CD14-positive monocyte (primary cell): ENCODE data around the gene OXCT2. TPM values are rescaled to one million over a fixed set of nuclear protein-coding genes. Genes with fewer than 3 reads are reported as not detected.
A peak's percentile ranks its signal among the peaks of the same experiment; 100 is the strongest.

ENCODE experiments used
- DNase-seq, 3 donors: peaks; one replicate each; pipeline ENCODE4 v3.0.0-alpha.2; 2011 to 2022
- H2AFZ ChIP-seq: 2 replicates; pipeline ENCODE4 v1.6.0; 2012; ENCODE audit warnings: mild to moderate bottlenecking, low read depth, low read length, inconsistent platforms; ENCODE audit not compliant: insufficient read depth, poor library complexity, severe bottlenecking
- H3K27ac ChIP-seq, 2 donors: 1 replicate in 1 of 2; 2 replicates in 1 of 2; pipeline ENCODE4 v1.5.1; 2012 to 2013; ENCODE audit warnings: low read length in 2 of 2, control low read depth in 1 of 2, inconsistent platforms in 1 of 2, low read depth in 1 of 2, mild to moderate bottlenecking in 1 of 2
- H3K27me3 ChIP-seq, 2 donors: one replicate each; pipeline versions ENCODE4 v1.6.0 to v1.6.1; 2011 to 2013; ENCODE audit warnings: low read length in 2 of 2; ENCODE audit not compliant: control insufficient read depth in 2 of 2, insufficient read depth in 2 of 2
- H3K36me3 ChIP-seq, 2 donors: replicated peaks in 1 of 2; 1 replicate in 1 of 2; 2 replicates in 1 of 2; pipeline versions ENCODE4 v1.5.1 to v1.6.1; 2012 to 2013; ENCODE audit warnings: low read length in 2 of 2, control low read depth in 1 of 2, inconsistent platforms in 1 of 2, mild to moderate bottlenecking in 1 of 2; ENCODE audit not compliant: insufficient read depth in 2 of 2, control insufficient read depth in 1 of 2
- H3K4me1 ChIP-seq, 2 donors: 1 replicate in 1 of 2; 2 replicates in 1 of 2; pipeline versions ENCODE4 v1.5.1 to v1.6.1; 2012 to 2013; ENCODE audit warnings: low read length in 2 of 2, control low read depth in 1 of 2, inconsistent platforms in 1 of 2, mild to moderate bottlenecking in 1 of 2, moderate library complexity in 1 of 2; ENCODE audit not compliant: insufficient read depth in 2 of 2, control insufficient read depth in 1 of 2
- H3K4me2 ChIP-seq: replicated peaks from 2 replicates; pipeline ENCODE3; 2012; ENCODE audit warnings: low read length, moderate library complexity, mild to moderate bottlenecking; ENCODE audit not compliant: poor library complexity, severe bottlenecking; ENCODE audit errors: extremely low read depth
- H3K4me3 ChIP-seq, 3 experiments: fragments of 200-600 bp in 1 of 3; sonication (generic) in 1 of 3; replicated peaks in 1 of 3; 1 replicate in 2 of 3; 2 replicates in 1 of 3; pipeline ENCODE4 v1.5.1; 2011 to 2013; ENCODE audit warnings: low read length in 3 of 3, mild to moderate bottlenecking in 3 of 3, control low read depth in 2 of 3, low read depth in 2 of 3, inconsistent platforms in 1 of 3, moderate library complexity in 1 of 3
- H3K79me2 ChIP-seq: 2 replicates; pipeline ENCODE4 v1.6.0; 2012; ENCODE audit warnings: mild to moderate bottlenecking, control low read depth, inconsistent platforms, low read length, moderate library complexity; ENCODE audit not compliant: insufficient read depth
- H3K9ac ChIP-seq: 2 replicates; pipeline ENCODE4 v1.6.0; 2017; ENCODE audit warnings: low read length, mild to moderate bottlenecking; ENCODE audit not compliant: insufficient read depth, poor library complexity, severe bottlenecking
- H3K9me3 ChIP-seq, 2 donors: replicated peaks in 1 of 2; 1 replicate in 1 of 2; 2 replicates in 1 of 2; pipeline versions ENCODE4 v1.5.1 to v1.6.1; 2012 to 2013; ENCODE audit warnings: low read length in 2 of 2, control low read depth in 1 of 2; ENCODE audit not compliant: control insufficient read depth in 1 of 2, insufficient read depth in 1 of 2
- H4K20me1 ChIP-seq: 2 replicates; pipeline ENCODE4 v1.6.0; 2012; ENCODE audit warnings: mild to moderate bottlenecking, low read length, control low read depth, moderate library complexity; ENCODE audit not compliant: insufficient read depth
- H3K27ac Mint-ChIP-seq, 7 donors: one replicate each; pipeline ENCODE4 v1.8.0; 2020; ENCODE audit warnings: mild to moderate bottlenecking in 7 of 7, mixed read lengths in 7 of 7, moderate library complexity in 6 of 7, inconsistent platforms in 2 of 7
- H3K27me3 Mint-ChIP-seq, 3 donors: one replicate each; pipeline ENCODE4 v1.8.0; 2021 to 2022; ENCODE audit warnings: low read depth in 3 of 3, mild to moderate bottlenecking in 3 of 3, mixed read lengths in 3 of 3, moderate library complexity in 3 of 3, inconsistent platforms in 1 of 3
- H3K36me3 Mint-ChIP-seq, 2 donors: one replicate each; pipeline ENCODE4 v1.8.0; 2020; ENCODE audit warnings: mixed read lengths in 2 of 2, inconsistent platforms in 1 of 2, mild to moderate bottlenecking in 1 of 2
- H3K4me1 Mint-ChIP-seq: one replicate; pipeline ENCODE4 v1.8.0; 2020; ENCODE audit warnings: mild to moderate bottlenecking, mixed read lengths
- H3K4me3 Mint-ChIP-seq, 2 donors: one replicate each; pipeline ENCODE4 v1.8.0; 2020; ENCODE audit warnings: mild to moderate bottlenecking in 2 of 2, mixed read lengths in 2 of 2, moderate library complexity in 1 of 2
- H3K9me3 Mint-ChIP-seq, 7 donors: one replicate each; pipeline ENCODE4 v1.8.0; 2020 to 2022; ENCODE audit warnings: mixed read lengths in 7 of 7, mild to moderate bottlenecking in 6 of 7, moderate library complexity in 6 of 7, inconsistent platforms in 2 of 7
- WGBS: methylation state at CpG from one replicate; pipeline ENCODE4 v1.1.5; 2013; ENCODE audit warnings: missing lambda C conversion rate; ENCODE audit not compliant: insufficient coverage; 5-methylcytosine and 5-hydroxymethylcytosine counted together
- intact Hi-C, 2 donors: fragments of 100-400 bp; cut with micrococcal nuclease; formaldehyde crosslinking; loops; one replicate each; pipeline versions ENCODE4 v1.15.0 to v1.15.1; 2023
- polyA plus RNA-seq, 3 donors: library from polyadenylated mRNA; depleted of rRNA in 1 of 3; unstranded in 2 of 3; stranded (reverse) in 1 of 3; fragments of 300-500 nt in 2 of 3; fragments of >200 nt in 1 of 3; fragmentation: Illumina TruSeq in 2 of 3; gene quantifications; 1 replicate in 2 of 3; 2 replicates in 1 of 3; pipeline ENCODE4 v1.2.3, GENCODE V29; 2012 to 2021
- TF ChIP-seq, protein P1 (sequence below): fragments of 200-600 bp; IDR thresholded peaks from one replicate; pipeline ENCODE4 v1.8.0; 2022; ENCODE audit warnings: antibody characterized with exemption, mild to moderate bottlenecking

OXCT2 gene
- polyA plus RNA-seq, 3 donors = 0.16 to 1.4 (median 0.38) TPM

DNA sequence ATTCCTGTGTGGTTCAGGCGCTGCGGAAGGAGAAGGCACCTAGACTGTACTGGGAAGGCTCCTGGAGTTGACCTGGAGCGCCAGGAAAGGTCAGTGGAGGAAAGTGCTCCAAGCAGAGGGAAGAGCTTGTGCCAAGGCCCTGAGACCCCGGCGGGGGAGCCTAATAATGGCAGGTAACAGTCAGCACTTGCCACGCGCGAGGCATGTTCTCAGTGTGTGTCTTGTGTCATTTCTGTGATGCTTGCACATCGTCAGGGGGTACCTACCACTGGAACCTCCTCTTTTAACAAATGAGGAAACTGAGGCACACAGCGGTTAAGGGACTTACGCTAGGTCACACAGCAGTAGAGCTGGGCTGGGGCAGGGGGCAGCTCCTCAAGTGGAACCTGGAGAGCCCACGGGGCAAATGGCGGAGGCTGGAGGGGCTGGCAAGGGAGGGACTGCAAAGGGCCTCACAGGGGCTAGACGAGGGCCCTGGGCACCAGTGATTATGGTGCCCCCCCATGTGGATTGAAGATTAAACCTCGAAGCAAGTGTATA lies 18.5 kb upstream of the OXCT2 start:
- H3K4me1 ChIP-seq = peaks cover 28 to 42% of the 10 kb centered on the region in 2 donors
- peak overlapping the region; percentile 93 for H3K4me2 ChIP-seq
- 49% methylated on average over 12 of the region's 15 CpGs for WGBS
- H3K9me3 ChIP-seq = no peaks in the 10 kb centered on the region
- H4K20me1 ChIP-seq = no peaks in the 10 kb centered on the region
- peaks cover 9% of the 10 kb centered on the region for H3K79me2 ChIP-seq
- peak overlapping the region; percentile 59 to 80 (median 73) for H3K4me3 ChIP-seq
- peak overlapping the region in 6 of 7 donors; percentile 63 to 88 (median 76) for H3K27ac Mint-ChIP-seq
- peaks cover 0 to 6% of the 10 kb centered on the region in 2 donors for H3K27me3 ChIP-seq
- TF ChIP-seq, protein P1, sequence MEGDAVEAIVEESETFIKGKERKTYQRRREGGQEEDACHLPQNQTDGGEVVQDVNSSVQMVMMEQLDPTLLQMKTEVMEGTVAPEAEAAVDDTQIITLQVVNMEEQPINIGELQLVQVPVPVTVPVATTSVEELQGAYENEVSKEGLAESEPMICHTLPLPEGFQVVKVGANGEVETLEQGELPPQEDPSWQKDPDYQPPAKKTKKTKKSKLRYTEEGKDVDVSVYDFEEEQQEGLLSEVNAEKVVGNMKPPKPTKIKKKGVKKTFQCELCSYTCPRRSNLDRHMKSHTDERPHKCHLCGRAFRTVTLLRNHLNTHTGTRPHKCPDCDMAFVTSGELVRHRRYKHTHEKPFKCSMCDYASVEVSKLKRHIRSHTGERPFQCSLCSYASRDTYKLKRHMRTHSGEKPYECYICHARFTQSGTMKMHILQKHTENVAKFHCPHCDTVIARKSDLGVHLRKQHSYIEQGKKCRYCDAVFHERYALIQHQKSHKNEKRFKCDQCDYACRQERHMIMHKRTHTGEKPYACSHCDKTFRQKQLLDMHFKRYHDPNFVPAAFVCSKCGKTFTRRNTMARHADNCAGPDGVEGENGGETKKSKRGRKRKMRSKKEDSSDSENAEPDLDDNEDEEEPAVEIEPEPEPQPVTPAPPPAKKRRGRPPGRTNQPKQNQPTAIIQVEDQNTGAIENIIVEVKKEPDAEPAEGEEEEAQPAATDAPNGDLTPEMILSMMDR = no peak
- intact Hi-C loops = loop anchor here in 1 of 2 donors (10.0 kb wide), 1 partner anchor 55 kb away; the partner anchor contains the start of gene PPIE
- peaks cover 49% of the 10 kb centered on the region for H3K4me1 Mint-ChIP-seq
- H3K27me3 Mint-ChIP-seq = peaks cover 9 to 14% (median 12%) of the 10 kb centered on the region in 3 donors
- peaks cover 0 to 2% of the 10 kb centered on the region in 2 donors for H3K36me3 Mint-ChIP-seq
- H3K4me3 Mint-ChIP-seq = peak overlapping the region; percentile 84 to 95
- no peak for DNase-seq
- H3K9me3 Mint-ChIP-seq = peaks cover 0 to 2% (median 0%) of the 10 kb centered on the region in 7 donors
- peak overlapping the region; percentile 79 for H3K9ac ChIP-seq
- H3K27ac ChIP-seq = peak overlapping the region in 1 of 2 donors; percentile 74
- H2AFZ ChIP-seq = peak overlapping the region; percentile 96
- no peaks in the 10 kb centered on the region for H3K36me3 ChIP-seq

DNA sequence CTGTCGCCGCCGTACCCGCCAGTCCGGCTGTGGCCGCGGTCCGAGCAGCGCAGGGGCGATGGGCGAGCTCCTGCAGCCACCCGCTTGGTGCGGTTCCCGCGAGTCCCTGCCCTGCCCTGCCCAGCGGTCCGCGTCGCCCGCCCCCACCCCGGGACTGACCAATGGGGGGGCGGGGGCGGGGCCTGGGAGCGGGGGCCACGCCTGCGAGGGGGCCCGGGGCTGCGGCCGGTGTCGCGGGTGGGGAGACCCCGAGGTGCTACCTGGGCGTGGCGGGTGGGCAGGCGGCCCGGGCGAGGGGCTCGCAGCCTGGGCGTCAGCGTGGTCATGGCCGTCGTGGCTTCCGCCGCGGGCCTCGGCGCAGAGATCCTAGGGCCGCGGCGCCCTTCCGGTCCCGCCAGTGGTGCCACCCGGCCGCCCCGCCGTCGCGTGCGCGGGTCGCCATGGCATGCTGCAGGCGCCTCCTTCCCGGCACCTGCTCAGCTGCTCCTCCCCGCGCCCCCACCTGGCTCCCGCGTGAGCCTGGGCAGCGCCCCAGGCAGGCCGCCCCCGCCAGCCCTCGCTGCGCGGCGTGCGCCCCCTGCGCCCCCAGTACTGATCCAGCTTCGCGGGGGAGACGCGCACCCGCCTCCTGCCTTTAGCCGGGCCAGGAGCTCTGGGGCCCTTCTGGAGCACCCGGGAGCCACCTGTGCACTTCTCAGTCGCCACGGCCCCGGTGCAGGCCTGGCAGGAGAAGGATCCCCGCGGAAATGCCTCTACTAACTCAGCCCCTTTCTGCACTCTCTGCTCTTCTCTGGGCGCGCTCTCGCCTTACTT lies 17.8 kb upstream of the OXCT2 start, which contains the start of gene BMP8B:
BMP8B (minus strand) TSS at position 108 of the 813 bp plus-strand sequence. CDS start 380 bp downstream, outside the sequence.
- Histone ChIP-seq H3K4me1 (peaks cover 25 to 36% of the 10 kb centered on the region in 2 donors), H3K79me2 (peaks cover 9% of the 10 kb centered on the region), H3K9me3 (no peaks in the 10 kb centered on the region), H3K4me3 (peak within 1 kb of the TSS; percentile 59 to 80 (median 73)), H3K9ac (peak within 1 kb of the TSS; percentile 79), H3K27me3 (peaks cover 0 to 6% of the 10 kb centered on the region in 2 donors), H3K36me3 (no peaks in the 10 kb centered on the region), H2AFZ (peak within 1 kb of the TSS; percentile 96), H3K27ac (peak within 1 kb of the TSS in 1 of 2 donors; percentile 74), H4K20me1 (no peaks in the 10 kb centered on the region), H3K4me2 (peak within 1 kb of the TSS; percentile 93)
- H3K27ac Mint-ChIP-seq = peak within 1 kb of the TSS in 6 of 7 donors; percentile 63 to 88 (median 76)
- peak; percentile 53 to 67 (median 64) for DNase-seq
- H3K27me3 Mint-ChIP-seq = peaks cover 9 to 14% (median 12%) of the 10 kb centered on the region in 3 donors
- peak within 1 kb of the TSS; percentile 84 to 95 for H3K4me3 Mint-ChIP-seq
- no peaks in the 10 kb centered on the region for H3K36me3 Mint-ChIP-seq
- peaks cover 43% of the 10 kb centered on the region for H3K4me1 Mint-ChIP-seq
- WGBS = under 1% methylated on average over 86 of the region's 91 CpGs
- TF ChIP-seq, protein P1 = no peak
- H3K9me3 Mint-ChIP-seq = peaks cover 0 to 2% (median 0%) of the 10 kb centered on the region in 7 donors
- intact Hi-C loops = loop anchor here in 1 of 2 donors (10.0 kb wide), 1 partner anchor 54 kb away; the partner anchor contains the start of gene PPIE
